Epithelial cell of esophagus (primary cell): ENCODE measurements around the gene BCAT1.
A peak's percentile ranks its signal among the peaks of the same experiment; 100 is the strongest.
"Not testable (repeated sequence)": the region's sequence is repeated elsewhere in the genome, so short reads cannot be mapped to it uniquely, and the experiment has no call there.

ENCODE experiments used
- DNase-seq: peaks from one replicate; pipeline ENCODE4 v3.0.0; 2010; ENCODE audit warnings: low read depth
- H3K4me3 ChIP-seq: 2 replicates; pipeline ENCODE4 v1.5.1; 2011; ENCODE audit warnings: mild to moderate bottlenecking, low read length, control low read depth
- CTCF ChIP-seq: IDR thresholded peaks from 2 replicates; pipeline ENCODE4 v1.5.1; 2011; ENCODE audit warnings: low read depth, mild to moderate bottlenecking, low read length, control low read depth, inconsistent platforms; ENCODE audit not compliant: insufficient read depth; ENCODE audit errors: missing control alignments

Gene BCAT1

DNA sequence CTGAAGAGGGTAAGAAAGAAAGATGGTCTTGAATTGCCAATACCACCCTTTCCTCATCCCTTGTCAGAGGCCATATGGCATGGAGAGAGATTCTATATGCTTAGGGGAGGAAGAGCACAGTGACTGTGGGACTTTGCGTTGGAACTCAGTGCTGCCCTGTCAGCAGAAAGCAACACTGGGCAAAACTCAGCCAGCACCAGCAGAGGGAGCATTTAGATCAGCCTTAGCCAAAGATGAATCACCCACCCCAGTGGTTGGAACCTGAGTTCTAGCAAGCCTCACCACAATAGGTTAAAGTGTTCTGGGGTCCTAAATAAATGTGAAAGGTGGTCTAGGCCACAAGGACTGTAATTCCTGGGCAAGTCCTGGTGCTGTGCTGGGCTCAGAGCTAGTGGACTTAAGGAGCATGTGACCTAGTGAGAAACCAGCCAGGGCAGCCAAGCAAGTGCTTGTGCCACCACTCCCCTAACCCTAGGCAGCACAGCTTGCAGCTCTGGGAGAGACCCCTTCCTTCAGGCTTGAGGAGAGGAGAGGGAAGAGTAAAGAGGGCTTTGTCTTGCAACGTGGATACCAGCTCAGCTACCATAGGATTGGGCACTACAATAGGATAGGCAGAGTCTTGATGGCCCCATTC, 11.4 kb upstream of the BCAT1 start:
- H3K4me3 ChIP-seq, result no peak overlapping the region
- peak; percentile 79 for DNase-seq
- TF ChIP-seq CTCF, result peak; percentile 87

DNA sequence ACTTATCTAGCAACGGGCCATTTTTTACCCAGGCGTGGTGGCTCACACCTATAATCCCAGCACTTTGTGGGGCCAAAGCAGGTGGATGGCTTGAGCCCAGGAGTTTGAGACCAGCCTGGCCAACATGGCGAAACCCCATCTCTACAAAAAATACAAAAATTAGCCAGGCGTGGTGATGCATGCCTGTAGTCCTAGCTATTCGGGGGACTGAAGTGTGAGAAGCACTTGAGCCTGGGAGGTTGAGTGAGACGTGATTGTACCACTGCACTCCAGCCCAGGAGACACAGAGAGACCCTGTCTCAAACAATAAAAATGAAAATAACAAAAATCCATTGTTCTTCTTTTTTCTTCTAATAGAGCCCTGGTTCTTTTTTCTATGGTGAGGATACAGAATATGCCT, 7.5 kb upstream of the BCAT1 start:
- not testable (repeated sequence) for DNase-seq

DNA sequence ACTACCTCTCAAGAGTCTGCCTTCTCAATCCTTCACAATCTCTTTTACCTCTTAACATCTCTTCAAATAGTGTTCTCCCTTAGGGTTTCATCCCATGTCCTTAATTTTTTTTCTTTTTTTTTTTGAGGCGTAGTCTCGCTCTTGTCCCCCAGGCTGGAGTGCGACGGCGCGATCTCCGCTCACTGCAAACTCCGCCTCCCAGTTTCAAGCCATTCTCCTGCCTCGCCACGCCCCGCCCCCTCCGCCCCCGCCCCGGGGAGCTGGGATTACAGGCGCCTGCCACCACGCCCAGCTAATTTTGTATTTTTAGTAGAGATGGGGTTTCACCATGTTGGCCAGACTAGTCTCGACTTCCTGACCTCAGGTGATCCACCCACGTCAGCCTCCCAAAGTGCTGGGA, 7.0 kb upstream of the BCAT1 start:
- DNase-seq, result no peak
- no peak overlapping the region for H3K4me3 ChIP-seq
- TF ChIP-seq CTCF, result no peak

More for the DNA sequence above, 7.5 kb upstream of the BCAT1 start:
- H3K4me3 ChIP-seq, result not testable (repeated sequence)

- no peak for DNase-seq
- no peak overlapping the region for H3K4me3 ChIP-seq
- no peak for TF ChIP-seq CTCF
These were observed 6.5 kb upstream of the BCAT1 start for GRCh38 chr12:24955389-24955788.

DNA sequence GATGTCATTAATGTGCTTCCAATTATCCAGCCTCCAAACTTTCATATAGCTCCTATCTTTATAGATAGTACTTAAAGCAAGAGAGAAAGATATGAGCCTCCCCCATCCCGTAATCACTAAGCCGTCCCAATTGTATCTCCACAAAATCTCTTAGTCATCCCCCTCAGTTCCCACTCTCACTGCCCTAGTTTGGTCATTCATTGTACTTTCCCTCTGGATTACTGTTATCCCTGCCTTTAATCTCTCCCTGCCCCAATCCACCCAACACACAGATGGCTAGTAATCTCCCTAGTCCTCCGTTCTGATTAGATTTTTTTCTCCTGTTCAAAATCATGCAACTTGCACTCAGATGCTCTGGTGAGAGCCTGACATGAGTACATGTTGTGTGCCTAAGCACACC, 5.4 kb upstream of the BCAT1 start:
- TF ChIP-seq CTCF, result no peak
- DNase-seq, result no peak
- no peak overlapping the region for H3K4me3 ChIP-seq

GRCh38 chr12:24952389-24952788, 3.5 kb upstream of the BCAT1 start:
- no peak overlapping the region for H3K4me3 ChIP-seq
- no peak for DNase-seq
- TF ChIP-seq CTCF, result no peak

DNA sequence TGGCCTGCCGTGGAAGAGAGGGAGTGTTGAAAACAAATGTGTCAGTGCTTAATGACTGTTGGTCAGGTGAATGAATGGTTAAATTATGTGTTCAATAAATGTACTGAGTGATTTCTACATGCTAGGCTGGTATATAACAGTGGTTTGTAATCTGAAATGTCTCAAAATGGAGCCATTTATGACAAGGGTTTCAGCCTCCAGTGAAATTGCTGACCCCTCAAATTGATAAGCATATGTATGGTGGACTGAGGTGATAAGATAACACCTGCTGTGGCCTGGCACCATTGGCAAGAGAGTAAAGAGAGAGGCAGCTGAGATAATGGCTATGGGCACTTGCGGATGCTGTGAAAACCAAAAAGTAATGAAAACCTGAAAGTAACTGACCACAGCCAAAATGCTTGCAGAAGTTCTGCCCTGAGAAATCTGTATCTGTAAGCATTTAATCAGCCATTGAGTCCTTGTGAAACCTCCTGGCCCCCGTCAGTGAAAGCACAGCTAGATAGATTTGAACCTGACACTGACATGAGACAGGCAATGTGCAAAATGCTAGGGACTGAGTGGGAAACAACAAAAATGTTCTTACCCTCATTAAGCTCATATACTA, 1.4 kb upstream of the BCAT1 start:
- DNase-seq, result no peak
- H3K4me3 ChIP-seq, result no peak overlapping the region
- no peak for TF ChIP-seq CTCF
